Measurements from ENCODE around the gene DPF3.

- TF ChIP-seq POLR2A (IDR thresholded peaks at IDR 0.05) (no peak), CTCF (IDR thresholded peaks at IDR 0.05) (no peak), POLR2AphosphoS5 (IDR thresholded peaks at IDR 0.05) (no peak)
Measured at GRCh38 chr14:72714871-72715214, 179.1 kb downstream of the DPF3 start.

Measured in prostate gland (tissue), 2 donors.